ENCODE measurements around the gene EVI5L. TPM values are rescaled to one million over a fixed set of nuclear protein-coding genes. Genes with fewer than 3 reads are reported as not detected.

The EVI5L gene
- total and polyA plus RNA-seq, 2 of the 4 experiments (the other 2 are of a cell fraction): 12.7 to 14.6 TPM

DNA sequence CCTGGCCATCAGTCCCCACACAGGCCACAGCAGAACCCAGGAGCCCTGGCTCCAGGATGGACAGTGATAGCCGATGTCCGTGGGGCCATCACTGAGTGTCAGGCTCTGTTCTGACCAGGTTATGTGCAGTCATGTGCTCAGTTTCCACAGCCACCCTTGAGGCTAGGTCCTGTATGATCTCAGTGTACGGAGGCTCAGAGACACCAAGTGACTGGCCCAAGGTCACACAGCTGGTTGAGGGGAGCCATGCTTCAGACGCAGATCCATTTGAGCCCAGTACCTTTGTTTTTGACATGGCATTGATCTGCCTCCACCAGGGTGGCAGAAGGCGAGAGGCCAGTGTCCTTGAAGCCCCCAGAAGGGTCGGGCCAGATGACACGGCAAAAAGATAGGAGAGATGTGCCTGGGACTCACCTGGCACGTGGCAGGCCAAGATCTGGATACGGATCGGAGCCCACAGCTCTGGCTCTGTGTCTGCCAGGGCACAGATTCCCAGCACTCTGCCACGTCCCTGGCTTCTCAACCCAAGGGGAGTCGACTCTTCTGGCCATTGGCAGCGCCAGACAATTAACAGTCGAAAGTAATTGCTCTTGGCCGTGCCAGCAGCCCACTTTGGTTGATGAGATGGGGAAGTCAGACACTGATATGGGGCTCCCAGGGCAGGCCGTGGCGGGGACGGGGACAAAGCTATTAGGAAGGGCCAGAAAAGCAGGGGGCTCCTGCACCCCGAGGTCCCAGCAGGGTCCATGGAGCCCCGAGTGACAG is 15.6 kb downstream of the EVI5L start:
- H2BK120ac ChIP-seq (ENCODE audit: low read depth, low read length): no peak overlapping the region
- H3K79me1 ChIP-seq (ENCODE audit: low read depth in 1 of 2, low read length in 2 of 2): peaks cover 20 to 34% of the 10 kb centered on the region in 2 experiments
- no peak overlapping the region for H2AK5ac ChIP-seq (ENCODE audit: low read depth, low read length)
- TF ChIP-seq SMC3 (IDR thresholded peaks at IDR 0.05; ENCODE audit: low read depth, low read length) (no peak), CEBPB (IDR thresholded peaks at IDR 0.05; ENCODE audit: low read depth, low read length) (no peak), RAD21 (IDR thresholded peaks at IDR 0.05; ENCODE audit: low read length) (no peak), NFE2L2 (IDR thresholded peaks at IDR 0.05; ENCODE audit: low read depth, low read length) (no peak), BHLHE40 (IDR thresholded peaks at IDR 0.05; ENCODE audit: low read depth, low read length) (no peak), MAZ (IDR thresholded peaks at IDR 0.05; ENCODE audit: borderline replicate concordance, low read depth, low read length) (no peak), RCOR1 (IDR thresholded peaks at IDR 0.05; ENCODE audit: insufficient replicate concordance, low read length) (no peak), CHD1 (IDR thresholded peaks at IDR 0.05; ENCODE audit: low read depth, low read length) (no peak), MXI1 (IDR thresholded peaks at IDR 0.05; ENCODE audit: borderline replicate concordance, low read depth, low read length) (no peak), RFX5 (IDR thresholded peaks at IDR 0.05; ENCODE audit: low read depth, low read length) (no peak), FOS (IDR thresholded peaks at IDR 0.05; ENCODE audit: low read depth, low read length) (no peak), MAFK (IDR thresholded peaks at IDR 0.05; ENCODE audit: low read depth, low read length) (no peak)
- TF ChIP-seq, protein P1, sequence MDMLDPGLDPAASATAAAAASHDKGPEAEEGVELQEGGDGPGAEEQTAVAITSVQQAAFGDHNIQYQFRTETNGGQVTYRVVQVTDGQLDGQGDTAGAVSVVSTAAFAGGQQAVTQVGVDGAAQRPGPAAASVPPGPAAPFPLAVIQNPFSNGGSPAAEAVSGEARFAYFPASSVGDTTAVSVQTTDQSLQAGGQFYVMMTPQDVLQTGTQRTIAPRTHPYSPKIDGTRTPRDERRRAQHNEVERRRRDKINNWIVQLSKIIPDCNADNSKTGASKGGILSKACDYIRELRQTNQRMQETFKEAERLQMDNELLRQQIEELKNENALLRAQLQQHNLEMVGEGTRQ (IDR thresholded peaks at IDR 0.05; ENCODE audit: low read depth, low read length): no peak
- TF ChIP-seq, protein P2, sequence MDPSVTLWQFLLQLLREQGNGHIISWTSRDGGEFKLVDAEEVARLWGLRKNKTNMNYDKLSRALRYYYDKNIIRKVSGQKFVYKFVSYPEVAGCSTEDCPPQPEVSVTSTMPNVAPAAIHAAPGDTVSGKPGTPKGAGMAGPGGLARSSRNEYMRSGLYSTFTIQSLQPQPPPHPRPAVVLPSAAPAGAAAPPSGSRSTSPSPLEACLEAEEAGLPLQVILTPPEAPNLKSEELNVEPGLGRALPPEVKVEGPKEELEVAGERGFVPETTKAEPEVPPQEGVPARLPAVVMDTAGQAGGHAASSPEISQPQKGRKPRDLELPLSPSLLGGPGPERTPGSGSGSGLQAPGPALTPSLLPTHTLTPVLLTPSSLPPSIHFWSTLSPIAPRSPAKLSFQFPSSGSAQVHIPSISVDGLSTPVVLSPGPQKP (IDR thresholded peaks at IDR 0.05; ENCODE audit: borderline replicate concordance, low read depth, low read length): no peak
- TF ChIP-seq, protein P3, sequence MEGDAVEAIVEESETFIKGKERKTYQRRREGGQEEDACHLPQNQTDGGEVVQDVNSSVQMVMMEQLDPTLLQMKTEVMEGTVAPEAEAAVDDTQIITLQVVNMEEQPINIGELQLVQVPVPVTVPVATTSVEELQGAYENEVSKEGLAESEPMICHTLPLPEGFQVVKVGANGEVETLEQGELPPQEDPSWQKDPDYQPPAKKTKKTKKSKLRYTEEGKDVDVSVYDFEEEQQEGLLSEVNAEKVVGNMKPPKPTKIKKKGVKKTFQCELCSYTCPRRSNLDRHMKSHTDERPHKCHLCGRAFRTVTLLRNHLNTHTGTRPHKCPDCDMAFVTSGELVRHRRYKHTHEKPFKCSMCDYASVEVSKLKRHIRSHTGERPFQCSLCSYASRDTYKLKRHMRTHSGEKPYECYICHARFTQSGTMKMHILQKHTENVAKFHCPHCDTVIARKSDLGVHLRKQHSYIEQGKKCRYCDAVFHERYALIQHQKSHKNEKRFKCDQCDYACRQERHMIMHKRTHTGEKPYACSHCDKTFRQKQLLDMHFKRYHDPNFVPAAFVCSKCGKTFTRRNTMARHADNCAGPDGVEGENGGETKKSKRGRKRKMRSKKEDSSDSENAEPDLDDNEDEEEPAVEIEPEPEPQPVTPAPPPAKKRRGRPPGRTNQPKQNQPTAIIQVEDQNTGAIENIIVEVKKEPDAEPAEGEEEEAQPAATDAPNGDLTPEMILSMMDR (conservative IDR thresholded peaks at IDR 0.05; ENCODE audit: low read depth, low read length): no peak
- ATAC-seq (ENCODE audit: low read depth): no peak
- no peak overlapping the region for H4K91ac ChIP-seq (ENCODE audit: insufficient read depth, low read depth, low read length)
- H3K27ac ChIP-seq (ENCODE audit: insufficient read depth, low read length): no peak overlapping the region
- no peak overlapping the region for H2BK20ac ChIP-seq (ENCODE audit: low read depth, low read length)
- no peak overlapping the region for H3K4ac ChIP-seq (ENCODE audit: low read depth, low read length)
- no peak overlapping the region for H2AK9ac ChIP-seq (replicated peaks; ENCODE audit: low read depth, low read length, poor library complexity)
- CTCF ChIA-PET: no interaction called here
- H3K4me2 ChIP-seq (ENCODE audit: low read depth, low read length): no peak overlapping the region
- POLR2A ChIA-PET (ENCODE audit: unreplicated experiment): no interaction called here
- no peak overlapping the region for H3K18ac ChIP-seq (ENCODE audit: low read depth, low read length)
- no peak overlapping the region for H2BK5ac ChIP-seq (ENCODE audit: low read depth, low read length, poor library complexity, severe bottlenecking)
- H2AFZ ChIP-seq (replicated peaks; ENCODE audit: low read length, poor library complexity): no peak overlapping the region
- H4K8ac ChIP-seq (ENCODE audit: low read depth in 2 of 2, low read length in 2 of 2): no peak overlapping the region
- no peaks in the 10 kb centered on the region for H3K36me3 ChIP-seq (ENCODE audit: control insufficient read depth, insufficient read depth, low read length)
- no peak for DNase-seq
- H3K14ac ChIP-seq (replicated peaks; ENCODE audit: low read depth, low read length): no peak overlapping the region
- intact Hi-C loops (cut with micrococcal nuclease) (no loop called here), dilution Hi-C loops (cut with HindIII; ENCODE audit: low sequenced_read_pairs, unreplicated experiment) (no loop called here), in situ Hi-C loops (cut with MboI; ENCODE audit: low sequenced_read_pairs) (no loop called here)
- no peak overlapping the region; the same call in 1 of the 2 replicates for H3K23ac ChIP-seq (ENCODE audit: low read depth, low read length)
- H3K4me3 ChIP-seq (ENCODE audit: insufficient read depth, low read depth, low read length): no peak overlapping the region
- H4K5ac ChIP-seq (ENCODE audit: low read depth, low read length): no peak overlapping the region
- 83% methylated on average over 13 of the region's 20 CpGs; no CpG with 5 or more reads in 1 of the 2 experiments for WGBS, 2 experiments (ENCODE audit: extremely low coverage in 2 of 2, insufficient read length in 1 of 2)
- H2BK15ac ChIP-seq (ENCODE audit: low read depth, low read length): no peak overlapping the region
- H3K9me1 ChIP-seq (ENCODE audit: insufficient read depth, low read length): peaks cover 18% of the 10 kb centered on the region
- peaks cover 5% of the 10 kb centered on the region for H3K4me1 ChIP-seq (ENCODE audit: control insufficient read depth, insufficient read depth, low read length)
- H4K20me1 ChIP-seq (ENCODE audit: insufficient read depth, low read length): peaks cover 30% of the 10 kb centered on the region
- no TSS peak for BruUV-seq (replicated peaks)
- H3K56ac ChIP-seq (ENCODE audit: extremely low read depth, insufficient read depth, low read length): no peak overlapping the region
- no peak overlapping the region for H3K9ac ChIP-seq (ENCODE audit: low read depth, low read length)
- H3K27me3 ChIP-seq (ENCODE audit: control insufficient read depth, insufficient read depth, low read length): no peaks in the 10 kb centered on the region
- no peaks in the 10 kb centered on the region; the same call in 1 of the 2 replicates for H3K9me3 ChIP-seq (ENCODE audit: control insufficient read depth, insufficient read depth, low read length)
